ENCODE results near the gene PAN3.
"Not testable (repeated sequence)": the region's sequence is repeated elsewhere in the genome, so short reads cannot be mapped to it uniquely, and the experiment has no call there.

The PAN3 gene

GRCh38 chr13:28138756-28139470 lies 568 bp downstream of the PAN3 start:
- DNase-seq (ENCODE audit: low read depth), result peak; percentile 81

GRCh38 chr13:28140433-28141125 lies 2.2 kb downstream of the PAN3 start:
- no peak for DNase-seq (ENCODE audit: low read depth)

- not testable (repeated sequence) for DNase-seq (ENCODE audit: low read depth)
Measured at GRCh38 chr13:28141542-28141941, 3.2 kb downstream of the PAN3 start.

GRCh38 chr13:28145049-28145448 lies 6.7 kb downstream of the PAN3 start:
- no peak for DNase-seq (ENCODE audit: low read depth)

GRCh38 chr13:28147495-28147894 lies 9.2 kb downstream of the PAN3 start:
- no peak for DNase-seq (ENCODE audit: low read depth)

GRCh38 chr13:28159057-28159456 lies 20.7 kb downstream of the PAN3 start:
- no peak for DNase-seq (ENCODE audit: low read depth)

- no peak for DNase-seq (ENCODE audit: low read depth)
Measured at GRCh38 chr13:28161370-28161769, 23.0 kb downstream of the PAN3 start.

GRCh38 chr13:28163587-28163986 lies 25.2 kb downstream of the PAN3 start:
- no peak for DNase-seq (ENCODE audit: low read depth)

GRCh38 chr13:28166257-28166656 lies 27.9 kb downstream of the PAN3 start:
- DNase-seq (ENCODE audit: low read depth), result no peak

- no peak for DNase-seq (ENCODE audit: low read depth)
Measured at GRCh38 chr13:28171266-28171665, 32.9 kb downstream of the PAN3 start.

GRCh38 chr13:28172947-28173346 lies 34.6 kb downstream of the PAN3 start:
- no peak for DNase-seq (ENCODE audit: low read depth)

GRCh38 chr13:28173793-28174192 lies 35.4 kb downstream of the PAN3 start:
- DNase-seq (ENCODE audit: low read depth), result no peak

- DNase-seq (ENCODE audit: low read depth), result no peak
Measured at GRCh38 chr13:28177327-28177726, 39.0 kb downstream of the PAN3 start.

- DNase-seq (ENCODE audit: low read depth), result no peak
Measured at GRCh38 chr13:28177877-28178276, 39.5 kb downstream of the PAN3 start.

GRCh38 chr13:28179974-28180373 lies 41.6 kb downstream of the PAN3 start:
- DNase-seq (ENCODE audit: low read depth), result no peak

- DNase-seq (ENCODE audit: low read depth), result no peak
Measured at GRCh38 chr13:28181413-28181812, 43.1 kb downstream of the PAN3 start.

- no peak for DNase-seq (ENCODE audit: low read depth)
Measured at GRCh38 chr13:28185256-28185655, 46.9 kb downstream of the PAN3 start.

GRCh38 chr13:28199089-28199488 lies 60.7 kb downstream of the PAN3 start:
- DNase-seq (ENCODE audit: low read depth), result no peak

GRCh38 chr13:28204043-28204442 lies 65.7 kb downstream of the PAN3 start:
- DNase-seq (ENCODE audit: low read depth), result no peak

- DNase-seq (ENCODE audit: low read depth), result peak; percentile 1
Measured at GRCh38 chr13:28204690-28205443, 66.5 kb downstream of the PAN3 start.

- no peak for DNase-seq (ENCODE audit: low read depth)
Measured at GRCh38 chr13:28218679-28219078, 80.3 kb downstream of the PAN3 start.

- DNase-seq (ENCODE audit: low read depth), result no peak
Measured at GRCh38 chr13:28219408-28220099, 81.2 kb downstream of the PAN3 start.

All from activated T-helper 9 cell treated with anti-CD3 and anti-CD28 coated beads, Interleukin-2, amount 50 U/mL, for 16 hours (primary cell).